HFF-Myc (cell line): Measurements from ENCODE around the gene SEMA3B.
A peak's percentile ranks its signal among the peaks of the same experiment; 100 is the strongest.
"Not testable (repeated sequence)": the region's sequence is repeated elsewhere in the genome, so short reads cannot be mapped to it uniquely, and the experiment has no call there.

Source experiments
- DNase-seq: peaks from one replicate; pipeline ENCODE4 v3.0.0-alpha.2; 2011; ENCODE audit warnings: low read depth; ENCODE audit errors: extremely low read depth
- H3K4me3 ChIP-seq: replicated peaks from 2 replicates; pipeline ENCODE4 v1.5.1; 2011; ENCODE audit warnings: low read depth, mild to moderate bottlenecking, control low read depth, low read length
- CTCF ChIP-seq: IDR thresholded peaks from 2 replicates; pipeline ENCODE4 v1.5.1; 2012; ENCODE audit warnings: mild to moderate bottlenecking, low read depth, low read length, control low read depth; ENCODE audit errors: missing control alignments

The SEMA3B gene

GRCh38 chr3:50258029-50258680 is 10.8 kb upstream of the SEMA3B start:
- no peak for DNase-seq
- no peak for TF ChIP-seq CTCF
- H3K4me3 ChIP-seq: no peak overlapping the region

- no peak overlapping the region for H3K4me3 ChIP-seq
- TF ChIP-seq CTCF: no peak
- no peak for DNase-seq
Observed at GRCh38 chr3:50258979-50259378, 10.0 kb upstream of the SEMA3B start.

- no peak for TF ChIP-seq CTCF
- DNase-seq: no peak
- no peak overlapping the region for H3K4me3 ChIP-seq
Observed at GRCh38 chr3:50259432-50260026, 9.4 kb upstream of the SEMA3B start.

GRCh38 chr3:50260027-50260941 is 8.7 kb upstream of the SEMA3B start:
- H3K4me3 ChIP-seq: peak overlapping the region; percentile 51
- no peak for DNase-seq
- peak; percentile 86 for TF ChIP-seq CTCF

- no peak for DNase-seq
- H3K4me3 ChIP-seq: peak overlapping the region; percentile 51
- TF ChIP-seq CTCF: no peak
Observed at GRCh38 chr3:50260942-50261441, 8.0 kb upstream of the SEMA3B start.

- no peak for TF ChIP-seq CTCF
- H3K4me3 ChIP-seq: no peak overlapping the region
- DNase-seq: no peak
Observed at GRCh38 chr3:50261505-50261904, 7.4 kb upstream of the SEMA3B start.

- H3K4me3 ChIP-seq: not testable (repeated sequence)
Observed at GRCh38 chr3:50262200-50262599, 6.7 kb upstream of the SEMA3B start.

More at GRCh38 chr3:50262200-50262599, 6.7 kb upstream of the SEMA3B start:
- not testable (repeated sequence) for DNase-seq
